GM18508 (cell line): ENCODE data around the gene SVBP.

Experiments used
- ATAC-seq: cut with Tn5 transposase; IDR thresholded peaks from one replicate; pipeline ENCODE4 v1.9.1; 2021; ENCODE audit warnings: moderate number of reproducible peaks; ENCODE audit not compliant: insufficient read depth, unreplicated experiment

Gene SVBP

GRCh38 chr1:42807056-42807668 is 10.0 kb downstream of the SVBP start:
- ATAC-seq: no peak

GRCh38 chr1:42806593-42806992 is 10.6 kb downstream of the SVBP start:
- no peak for ATAC-seq

- no peak for ATAC-seq
Observed at GRCh38 chr1:42806171-42806570, 11.0 kb downstream of the SVBP start.

GRCh38 chr1:42801832-42802473 is 15.2 kb downstream of the SVBP start:
- ATAC-seq: no peak

- ATAC-seq: no peak
Observed at GRCh38 chr1:42797979-42798378, 19.2 kb downstream of the SVBP start.

GRCh38 chr1:42797414-42797813 is 19.8 kb downstream of the SVBP start:
- no peak for ATAC-seq

GRCh38 chr1:42793824-42794223 is 23.4 kb downstream of the SVBP start:
- ATAC-seq: no peak

- no peak for ATAC-seq
Observed at GRCh38 chr1:42788021-42788420, 29.2 kb downstream of the SVBP start.

- ATAC-seq: no peak
Observed at GRCh38 chr1:42786097-42786496, 31.1 kb downstream of the SVBP start.

- no peak for ATAC-seq
Observed at GRCh38 chr1:42784946-42785693, 32.1 kb downstream of the SVBP start, which contains the start of gene TMEM269. TSS of gene TMEM269 (plus strand) at chr1:42784991. CDS start at chr1:42789894, 4,903 bp downstream.

- no peak for ATAC-seq
Observed at GRCh38 chr1:42784547-42784945, 32.7 kb downstream of the SVBP start.

GRCh38 chr1:42783092-42783491 is 34.1 kb downstream of the SVBP start:
- no peak for ATAC-seq

GRCh38 chr1:42780176-42780575 is 37.0 kb downstream of the SVBP start:
- no peak for ATAC-seq

GRCh38 chr1:42779725-42780124 is 37.5 kb downstream of the SVBP start:
- no peak for ATAC-seq

GRCh38 chr1:42777852-42778251 is 39.3 kb downstream of the SVBP start:
- no peak for ATAC-seq

GRCh38 chr1:42776502-42776901 is 40.7 kb downstream of the SVBP start:
- ATAC-seq: no peak

GRCh38 chr1:42774928-42775526 is 42.2 kb downstream of the SVBP start:
- ATAC-seq: no peak

- no peak for ATAC-seq
Observed at GRCh38 chr1:42773420-42773819, 43.8 kb downstream of the SVBP start.

GRCh38 chr1:42769811-42770210 is 47.4 kb downstream of the SVBP start:
- ATAC-seq: no peak

GRCh38 chr1:42768172-42768571 is 49.0 kb downstream of the SVBP start:
- no peak for ATAC-seq

- ATAC-seq: peak; percentile 3
Observed at GRCh38 chr1:42767510-42768000, 49.6 kb downstream of the SVBP start.
